ENCODE data around the gene TP53I13. TPM values are rescaled to one million over a fixed set of nuclear protein-coding genes. Genes with fewer than 3 reads are reported as not detected.

Gene TP53I13
- total and polyA plus RNA-seq, 2 donors (not counting 3 experiments of a cell fraction or from before 2014, with no cell fraction given) = 41.1 to 42.7 TPM

GRCh38 chr17:29546085-29546484 lies 22.4 kb upstream of the TP53I13 start:
- Histone ChIP-seq H3K27ac (ENCODE audit: insufficient read depth, low read depth, low read length) (no peak overlapping the region), H3K79me2 (ENCODE audit: control insufficient read depth, insufficient read depth, low read length) (no peaks in the 10 kb centered on the region), H4K20me1 (replicated peaks; ENCODE audit: control insufficient read depth, extremely low read depth, insufficient read depth, low read length) (no peaks in the 10 kb centered on the region), H2AFZ (ENCODE audit: low read depth, low read length) (no peak overlapping the region), H3K36me3 (ENCODE audit: control insufficient read depth in 2 of 2, extremely low read depth in 1 of 2, insufficient read depth in 2 of 2, low read length in 2 of 2) (peaks cover 6 to 10% of the 10 kb centered on the region in 2 experiments), H3K27me3 (ENCODE audit: control insufficient read depth in 2 of 2, insufficient read depth in 2 of 2, low read length in 2 of 2) (no peaks in the 10 kb centered on the region), H3K4me3 (replicated peaks in 1 of 3; ENCODE audit: insufficient read depth in 1 of 3, low read depth in 1 of 3, low read length in 3 of 3) (no peak overlapping the region), H3K9me3 (replicated peaks; ENCODE audit: control insufficient read depth, insufficient read depth, low read length) (no peaks in the 10 kb centered on the region), H3K9me1 (replicated peaks; ENCODE audit: control insufficient read depth, extremely low read depth, insufficient read depth, low read length) (no peaks in the 10 kb centered on the region), H3K4me1 (ENCODE audit: control insufficient read depth, extremely low read depth, insufficient read depth, low read length) (no peaks in the 10 kb centered on the region), H3K9ac (replicated peaks; ENCODE audit: extremely low read depth, insufficient read depth, low read length) (no peak overlapping the region), H3K4me2 (ENCODE audit: insufficient read depth, low read length) (no peak overlapping the region)
- intact Hi-C loops (cut with micrococcal nuclease) = no loop called here
- FAIRE-seq (no peak), DNase-seq (ENCODE audit: low read depth, low spot score) (no peak)
- POLR2A ChIA-PET = no interaction called here
- dilution Hi-C loops (cut with MboI; ENCODE audit: extremely low pct_ligation_motif_present, low sequenced_read_pairs) = no loop called here
- no TSS peak for BruUV-seq (replicated peaks)
- CTCF ChIA-PET = interaction anchor here (0.7 to 2.4 kb wide), 2 partner anchors 9 to 10 kb away, joined by 3 to 12 read pairs; no protein-coding TSS in a partner anchor
- no peak for TF ChIP-seq MYC (IDR thresholded peaks at IDR 0.05; ENCODE audit: low read depth, low read length)
- no peak for TF ChIP-seq FOS (IDR thresholded peaks at IDR 0.05; ENCODE audit: borderline replicate concordance, insufficient read depth, low read length)
- no peak for TF ChIP-seq CTCF (IDR thresholded peaks at IDR 0.05; ENCODE audit: extremely low read depth in 1 of 2, insufficient read depth in 1 of 2, low read depth in 1 of 2, low read length in 2 of 2)
- no peak for TF ChIP-seq POLR2AphosphoS5 (IDR thresholded peaks at IDR 0.05; ENCODE audit: insufficient read depth, low read depth, low read length)
- no peak for TF ChIP-seq JUN (IDR thresholded peaks at IDR 0.05; ENCODE audit: borderline replicate concordance, insufficient read depth, insufficient read length, low read depth)
- no peak for TF ChIP-seq EZH2 (IDR thresholded peaks at IDR 0.05; ENCODE audit: borderline replicate concordance, low read depth, low read length, severe bottlenecking)
- TF ChIP-seq MAX (IDR thresholded peaks at IDR 0.05; ENCODE audit: insufficient read depth, insufficient read length) = no peak
- no peak for TF ChIP-seq GATA2 (IDR thresholded peaks at IDR 0.05; ENCODE audit: insufficient read depth, insufficient read length, low read depth, low read length)
- TF ChIP-seq POLR2A (IDR thresholded peaks at IDR 0.05; ENCODE audit: low read depth, low read length) = no peak
